Suprapubic skin (tissue), 4 donors: ENCODE measurements around the gene PRSS53. TPM values are rescaled to one million over a fixed set of nuclear protein-coding genes. Genes with fewer than 3 reads are reported as not detected.

Source experiments
- DNase-seq, 2 donors: peaks; one replicate each; pipeline ENCODE4 v3.0.0-alpha.2; 2019; ENCODE audit warnings: low spot score in 2 of 2
- H3K27ac ChIP-seq: fragments of 200-600 bp; sonication (generic); one replicate; pipeline ENCODE4 v1.5.1; 2019
- H3K27me3 ChIP-seq: fragments of 200-600 bp; sonication (generic); one replicate; pipeline ENCODE4 v1.5.1; 2019
- H3K36me3 ChIP-seq: fragments of 200-600 bp; sonication (generic); one replicate; pipeline ENCODE4 v1.5.1; 2019
- H3K4me1 ChIP-seq: fragments of 200-600 bp; sonication (generic); one replicate; pipeline ENCODE4 v1.5.1; 2019
- H3K4me3 ChIP-seq: fragments of 200-600 bp; sonication (generic); one replicate; pipeline ENCODE4 v1.5.1; 2019; ENCODE audit warnings: mild to moderate bottlenecking
- H3K9me3 ChIP-seq: fragments of 200-600 bp; sonication (generic); one replicate; pipeline ENCODE4 v1.5.1; 2019
- EP300 ChIP-seq: sonication (generic); formaldehyde crosslinking; IDR thresholded peaks from one replicate; pipeline ENCODE4 v1.6.1; 2017; ENCODE audit warnings: antibody characterized with exemption
- POLR2A ChIP-seq, 2 donors: fragments of 450-650 bp; IDR thresholded peaks; one replicate each; pipeline ENCODE4 v1.6.1; 2017; ENCODE audit warnings: antibody characterized with exemption in 2 of 2, mild to moderate bottlenecking in 2 of 2, moderate library complexity in 2 of 2
- POLR2AphosphoS5 ChIP-seq, 3 donors: sonication (generic); formaldehyde crosslinking; IDR thresholded peaks; one replicate each; pipeline ENCODE4 v1.6.1; 2017; ENCODE audit warnings: antibody characterized with exemption in 3 of 3
- WGBS: methylation state at CpG from one replicate; pipeline ENCODE4 v1.1.5; 2018; 5-methylcytosine and 5-hydroxymethylcytosine counted together
- total RNA-seq, 4 donors: library from RNA; depleted of rRNA; stranded (reverse); fragments of >200 nt; gene quantifications; one replicate each; pipeline ENCODE4 v1.1.0, GENCODE V29; 2016
- TF ChIP-seq, protein P1 (sequence below), 2 donors: fragments of 200-600 bp in 1 of 2; fragments of 450-650 bp in 1 of 2; sonication (generic) in 1 of 2; IDR thresholded peaks; one replicate each; pipeline ENCODE4 v1.5.1; 2016 to 2019; ENCODE audit warnings: antibody characterized with exemption in 2 of 2, mild to moderate bottlenecking in 1 of 2, moderate library complexity in 1 of 2

Gene PRSS53
- total RNA-seq, 4 donors from 2014 or later = 2.0 to 10.0 (median 5.1) TPM

DNA sequence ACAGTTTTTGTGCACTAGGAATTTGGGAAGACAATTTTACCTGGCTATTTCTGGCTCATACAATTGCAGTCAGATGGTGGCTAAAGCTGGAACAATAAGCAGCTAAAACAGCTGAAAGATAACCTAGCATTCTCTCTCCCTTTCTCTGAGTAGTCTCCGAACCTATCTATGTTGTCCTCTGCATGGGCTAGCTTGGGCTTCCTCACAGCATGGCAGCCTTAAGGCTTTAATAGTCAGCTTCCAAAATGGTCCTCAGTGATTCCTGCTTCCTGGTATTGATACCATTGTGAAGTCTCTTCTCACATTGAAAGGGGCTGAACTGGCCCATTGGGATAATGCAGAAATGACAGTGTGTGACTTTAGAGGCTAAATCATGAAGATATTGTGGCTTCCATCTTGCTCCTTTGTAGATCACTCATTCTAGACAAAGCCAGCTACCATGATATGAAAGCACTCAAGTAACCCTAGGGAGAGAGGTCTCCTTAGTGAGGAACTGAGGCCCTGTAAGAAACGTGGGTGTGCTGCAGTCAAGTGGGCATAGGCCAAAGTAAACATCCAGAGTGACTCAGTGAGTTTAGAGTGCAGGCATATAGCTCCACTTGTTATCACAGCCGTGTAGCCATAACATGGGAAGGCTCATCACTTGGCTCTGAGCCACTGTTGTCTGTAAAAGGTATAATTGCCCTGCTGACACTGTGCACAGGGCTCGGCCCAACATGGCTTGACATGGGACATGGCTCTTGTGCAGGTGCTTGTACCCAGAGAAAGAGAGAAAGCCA is 11.3 kb upstream of the PRSS53 start:
- no peaks in the 10 kb centered on the region for H3K9me3 ChIP-seq
- H3K4me3 ChIP-seq = no peak overlapping the region
- DNase-seq = no peak
- no peak overlapping the region for H3K27ac ChIP-seq
- no peaks in the 10 kb centered on the region for H3K36me3 ChIP-seq
- H3K27me3 ChIP-seq = no peaks in the 10 kb centered on the region
- peaks cover 9% of the 10 kb centered on the region for H3K4me1 ChIP-seq
- WGBS = 72% methylated on average over 4 of the region's 4 CpGs
- no peak for TF ChIP-seq POLR2AphosphoS5 (IDR thresholded peaks at IDR 0.05)
- TF ChIP-seq, protein P1, sequence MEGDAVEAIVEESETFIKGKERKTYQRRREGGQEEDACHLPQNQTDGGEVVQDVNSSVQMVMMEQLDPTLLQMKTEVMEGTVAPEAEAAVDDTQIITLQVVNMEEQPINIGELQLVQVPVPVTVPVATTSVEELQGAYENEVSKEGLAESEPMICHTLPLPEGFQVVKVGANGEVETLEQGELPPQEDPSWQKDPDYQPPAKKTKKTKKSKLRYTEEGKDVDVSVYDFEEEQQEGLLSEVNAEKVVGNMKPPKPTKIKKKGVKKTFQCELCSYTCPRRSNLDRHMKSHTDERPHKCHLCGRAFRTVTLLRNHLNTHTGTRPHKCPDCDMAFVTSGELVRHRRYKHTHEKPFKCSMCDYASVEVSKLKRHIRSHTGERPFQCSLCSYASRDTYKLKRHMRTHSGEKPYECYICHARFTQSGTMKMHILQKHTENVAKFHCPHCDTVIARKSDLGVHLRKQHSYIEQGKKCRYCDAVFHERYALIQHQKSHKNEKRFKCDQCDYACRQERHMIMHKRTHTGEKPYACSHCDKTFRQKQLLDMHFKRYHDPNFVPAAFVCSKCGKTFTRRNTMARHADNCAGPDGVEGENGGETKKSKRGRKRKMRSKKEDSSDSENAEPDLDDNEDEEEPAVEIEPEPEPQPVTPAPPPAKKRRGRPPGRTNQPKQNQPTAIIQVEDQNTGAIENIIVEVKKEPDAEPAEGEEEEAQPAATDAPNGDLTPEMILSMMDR (IDR thresholded peaks at IDR 0.05) = no peak
- TF ChIP-seq EP300 = no peak
- TF ChIP-seq POLR2A (IDR thresholded peaks at IDR 0.05) = no peak

DNA sequence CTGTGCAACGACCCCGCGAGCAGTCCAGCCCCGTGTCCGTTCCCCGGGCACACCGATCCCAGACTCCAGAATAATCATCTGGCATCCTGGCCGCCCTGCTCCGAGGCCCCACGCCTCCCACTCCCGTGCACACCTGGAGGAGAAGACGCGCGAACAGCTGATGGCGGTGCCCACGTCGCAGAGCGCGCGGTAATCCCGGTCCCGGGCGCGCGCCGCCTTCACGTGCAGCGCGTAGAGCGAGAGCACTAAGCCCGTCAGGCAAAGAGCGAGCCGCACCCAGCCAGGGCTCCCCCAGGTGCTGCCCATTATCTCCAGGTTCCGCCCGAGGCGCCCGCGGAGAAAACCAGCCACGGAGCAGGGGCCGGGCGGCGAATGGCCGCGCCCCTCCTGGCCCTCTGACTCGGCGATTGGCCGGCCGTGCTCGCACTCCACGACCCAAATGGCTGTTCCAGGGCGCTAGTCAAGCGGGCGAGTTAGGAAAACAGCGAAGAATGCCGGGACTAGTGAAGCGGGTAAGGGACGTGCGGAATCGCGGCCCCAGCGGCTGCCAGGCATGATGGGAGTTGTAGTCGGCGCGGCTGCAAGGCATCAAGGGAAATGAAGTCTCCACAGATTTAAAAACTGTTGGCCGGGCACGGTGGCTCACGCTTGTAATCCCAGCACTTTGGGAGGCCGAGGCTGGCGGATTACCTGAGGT is 5.8 kb upstream of the PRSS53 start, which contains the start of gene VKORC1:
Gene VKORC1, minus strand, starts transcription at position 374 of the 697 bp plus-strand sequence. Its CDS starts 68 bp downstream, at position 306.
- peak in 2 of 3 donors; percentile 57 to 65 for TF ChIP-seq POLR2AphosphoS5 (IDR thresholded peaks at IDR 0.05)
- no peak for TF ChIP-seq EP300
- TF ChIP-seq, protein P1 (IDR thresholded peaks at IDR 0.05) = no peak
- peak in 1 of 2 donors; percentile 25 for TF ChIP-seq POLR2A (IDR thresholded peaks at IDR 0.05)
- no peaks in the 10 kb centered on the region for H3K9me3 ChIP-seq
- 0% methylated on average over 26 of the region's 69 CpGs for WGBS
- peak within 1 kb of the TSS; percentile 86 for H3K27ac ChIP-seq
- no peaks in the 10 kb centered on the region for H3K27me3 ChIP-seq
- peak; percentile 97 for DNase-seq
- peaks cover 27% of the 10 kb centered on the region for H3K4me1 ChIP-seq
- peaks cover 13% of the 10 kb centered on the region for H3K36me3 ChIP-seq
- H3K4me3 ChIP-seq = peak within 1 kb of the TSS; percentile 87

DNA sequence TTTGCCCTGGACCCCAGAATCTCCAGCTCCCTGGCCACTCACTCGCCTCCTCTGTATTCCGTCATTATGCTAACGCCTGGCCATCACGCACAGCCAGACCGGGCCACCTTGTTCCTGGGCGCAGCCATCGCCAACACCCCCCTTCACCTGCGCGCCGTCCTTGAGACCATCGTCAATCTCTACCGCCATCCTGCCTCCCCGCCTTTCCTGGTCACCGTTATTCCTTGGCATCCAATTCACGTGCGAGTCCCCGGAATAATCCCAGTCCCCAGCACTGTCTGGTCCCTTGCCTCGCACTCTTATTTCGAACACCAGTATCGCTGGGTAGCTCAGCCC is 5.3 kb upstream of the PRSS53 start:
- H3K27me3 ChIP-seq = no peaks in the 10 kb centered on the region
- peak overlapping the region; percentile 86 for H3K27ac ChIP-seq
- no peak for TF ChIP-seq POLR2A (IDR thresholded peaks at IDR 0.05)
- TF ChIP-seq POLR2AphosphoS5 (IDR thresholded peaks at IDR 0.05) = no peak
- TF ChIP-seq, protein P1 (IDR thresholded peaks at IDR 0.05) = no peak
- no peak for TF ChIP-seq EP300
- peak in 1 of 2 donors; percentile 68 for DNase-seq
- peaks cover 27% of the 10 kb centered on the region for H3K4me1 ChIP-seq
- H3K9me3 ChIP-seq = no peaks in the 10 kb centered on the region
- 1% methylated on average over 20 of the region's 20 CpGs for WGBS
- peaks cover 16% of the 10 kb centered on the region for H3K36me3 ChIP-seq
- peak overlapping the region; percentile 87 for H3K4me3 ChIP-seq

DNA sequence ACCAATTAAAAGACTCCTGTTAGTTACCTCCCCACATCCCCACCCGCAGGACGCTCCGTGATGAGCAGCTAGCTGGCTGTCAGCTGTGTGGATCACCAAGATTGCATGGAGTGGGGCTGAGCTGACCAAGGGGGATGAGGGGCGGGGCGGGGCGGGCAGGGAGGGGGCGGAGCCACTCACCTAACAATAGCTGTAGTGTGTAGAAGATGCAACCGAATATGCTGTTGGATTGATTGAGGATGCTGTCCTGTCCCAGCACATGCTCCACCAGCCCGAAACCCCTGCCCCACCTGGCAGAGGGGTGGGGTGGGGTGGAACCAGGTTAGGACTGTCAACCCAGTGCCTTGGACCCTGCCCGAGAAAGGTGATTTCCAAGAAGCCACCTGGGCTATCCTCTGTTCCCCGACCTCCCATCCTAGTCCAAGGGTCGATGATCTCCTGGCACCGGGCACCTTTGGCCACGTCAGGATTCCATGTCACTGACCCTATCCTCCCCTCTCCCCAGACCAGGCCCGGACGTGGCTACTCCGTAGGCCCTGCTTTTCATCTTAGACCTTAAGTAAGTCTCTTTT is 4.5 kb upstream of the PRSS53 start:
- 44% methylated on average over 12 of the region's 17 CpGs for WGBS
- H3K27ac ChIP-seq = no peak overlapping the region

More for the DNA sequence above, 4.5 kb upstream of the PRSS53 start:
- DNase-seq = no peak
- H3K9me3 ChIP-seq = no peaks in the 10 kb centered on the region
- H3K4me1 ChIP-seq = peaks cover 27% of the 10 kb centered on the region
- TF ChIP-seq POLR2AphosphoS5 (IDR thresholded peaks at IDR 0.05) (no peak), EP300 (no peak), POLR2A (IDR thresholded peaks at IDR 0.05) (no peak)
- TF ChIP-seq, protein P1 (IDR thresholded peaks at IDR 0.05) = no peak
- peaks cover 19% of the 10 kb centered on the region for H3K36me3 ChIP-seq
- H3K27me3 ChIP-seq = no peaks in the 10 kb centered on the region
- H3K4me3 ChIP-seq = peak overlapping the region; percentile 87
